GM12878 (cell line): ENCODE data around the gene SGSH. TPM values are rescaled to one million over a fixed set of nuclear protein-coding genes. Genes with fewer than 3 reads are reported as not detected.

ENCODE experiments used
- ATAC-seq: fragments of 200-7000 bp; cut with Tn5 transposase; 3 replicates; pipeline ENCODE4 v1.9.1; 2020; ENCODE audit warnings: mild to moderate bottlenecking, moderate library complexity
- BruUV-seq: library from RNA; stranded (reverse); fragments of 400-500 nt; replicated peaks from 2 replicates; lab custom pipeline; 2021; lab: Mats Ljungman, UMichigan
- CTCF ChIA-PET: fragments of 300-600 bp; sonication (Branson Sonifier 250); formaldehyde crosslinking; extraction: SDS; loops from one replicate; lab custom pipeline; 2021; ENCODE audit warnings: inconsistent platforms; lab: Yijun Ruan, JAX
- POLR2A ChIA-PET: fragments of 350-600 bp; formaldehyde crosslinking; extraction: SDS; loops from one replicate; lab custom pipeline; 2021; ENCODE audit warnings: inconsistent platforms; lab: Charles Lee
- RAD21 ChIA-PET: fragments of 300-600 bp; sonication (Branson Sonifier 250); formaldehyde crosslinking; loops from one replicate; lab custom pipeline; 2023; ENCODE audit warnings: antibody characterized with exemption; ENCODE audit not compliant: unreplicated experiment; lab: Charles Lee
- SMC1A ChIA-PET: fragments of 300-600 bp; sonication (Branson Sonifier 250); formaldehyde crosslinking; loops from one replicate; lab custom pipeline; 2023; ENCODE audit not compliant: unreplicated experiment, uncharacterized antibody; lab: Charles Lee
- DNase-seq: peaks from one replicate; pipeline ENCODE4 v3.0.0-alpha.2; 2011; ENCODE audit warnings: low read depth, low spot score
- FAIRE-seq: peaks from 3 replicates; lab custom pipeline; 2011; peaks lifted over from hg19 to GRCh38; lab: Jason Lieb, UNC
- H2AFZ ChIP-seq: 2 replicates; pipeline ENCODE4 v1.6.0; 2011; ENCODE audit warnings: low read depth, low read length, control low read depth; ENCODE audit not compliant: control insufficient read depth
- H3K27ac ChIP-seq: 2 replicates; pipeline ENCODE4 v1.5.1; 2011; ENCODE audit warnings: control low read depth; ENCODE audit not compliant: control insufficient read depth, insufficient read depth
- H3K27me3 ChIP-seq, 2 experiments: replicated peaks in 1 of 2; 2 replicates each; pipeline versions ENCODE4 v1.6.0 to v1.6.1; 2011; ENCODE audit warnings: low read length in 1 of 2; ENCODE audit not compliant: control insufficient read depth in 2 of 2, insufficient read depth in 2 of 2
- H3K36me3 ChIP-seq, 2 experiments: 2 replicates each; pipeline ENCODE4 v1.5.1; 2011; ENCODE audit warnings: low read length in 1 of 2; ENCODE audit not compliant: control insufficient read depth in 2 of 2, insufficient read depth in 2 of 2
- H3K4me1 ChIP-seq: 2 replicates; pipeline ENCODE4 v1.6.1; 2011; ENCODE audit warnings: mild to moderate bottlenecking, low read length, moderate library complexity, mixed read lengths; ENCODE audit not compliant: control insufficient read depth, insufficient read depth
- H3K4me2 ChIP-seq: 2 replicates; pipeline ENCODE4 v1.6.0; 2011; ENCODE audit warnings: control low read depth; ENCODE audit not compliant: control insufficient read depth, insufficient read depth
- H3K4me3 ChIP-seq: fragments of 200-600 bp; sonication (generic); 2 replicates; pipeline ENCODE4 v1.5.1; 2016
- H3K79me2 ChIP-seq: 2 replicates; pipeline ENCODE4 v1.6.0; 2011; ENCODE audit warnings: low read length; ENCODE audit not compliant: control insufficient read depth, insufficient read depth
- H3K9ac ChIP-seq: 2 replicates; pipeline ENCODE4 v1.8.0; 2011; ENCODE audit warnings: low read length, control low read depth, mixed read lengths; ENCODE audit not compliant: control insufficient read depth, insufficient read depth
- H3K9me3 ChIP-seq: replicated peaks from 3 replicates; pipeline ENCODE4 v1.5.1; 2011; ENCODE audit warnings: mild to moderate bottlenecking, low read length; ENCODE audit not compliant: control insufficient read depth, insufficient read depth
- H4K20me1 ChIP-seq: 2 replicates; pipeline ENCODE4 v1.6.0; 2011; ENCODE audit not compliant: control insufficient read depth, insufficient read depth
- ATF7 ChIP-seq: fragments of 450-650 bp; IDR thresholded peaks from 2 replicates; pipeline ENCODE4 v1.6.1; 2016; ENCODE audit warnings: low read depth, mild to moderate bottlenecking
- E2F8 ChIP-seq: fragments of 450-650 bp; IDR thresholded peaks from 2 replicates; pipeline ENCODE4 v1.6.1; 2018; ENCODE audit warnings: mild to moderate bottlenecking, low read depth, moderate library complexity; ENCODE audit not compliant: partially characterized antibody
- FOXK2 ChIP-seq: fragments of 450-650 bp; IDR thresholded peaks from 2 replicates; pipeline ENCODE4 v1.6.1; 2017; ENCODE audit warnings: mild to moderate bottlenecking, moderate library complexity
- KDM1A ChIP-seq: fragments of 200-600 bp; sonication (generic); IDR thresholded peaks from 2 replicates; pipeline ENCODE4 v1.6.1; 2016; ENCODE audit warnings: borderline replicate concordance
- MEF2A ChIP-seq: IDR thresholded peaks from 2 replicates; pipeline ENCODE4 v1.6.1; 2011; ENCODE audit warnings: low read depth, mild to moderate bottlenecking, low read length, moderate library complexity; ENCODE audit not compliant: insufficient read depth
- MTA3 ChIP-seq: IDR thresholded peaks from 2 replicates; pipeline ENCODE4 v1.6.1; 2012; ENCODE audit warnings: low read length, inconsistent platforms, borderline replicate concordance
- RAD21 ChIP-seq: IDR thresholded peaks from 2 replicates; pipeline ENCODE4 v1.6.1; 2011; ENCODE audit warnings: mild to moderate bottlenecking, low read depth, low read length, moderate library complexity; ENCODE audit not compliant: insufficient read depth
- SUPT20H ChIP-seq: IDR thresholded peaks from 2 replicates; pipeline ENCODE4 v1.6.1; 2011; ENCODE audit warnings: low read depth, mild to moderate bottlenecking, low read length, moderate library complexity, borderline replicate concordance; ENCODE audit not compliant: control insufficient read depth
- TCF7 ChIP-seq: IDR thresholded peaks from 2 replicates; pipeline ENCODE4 v1.6.1; 2014; ENCODE audit warnings: antibody characterized with exemption, borderline replicate concordance
- USF1 ChIP-seq: IDR thresholded peaks from 2 replicates; pipeline ENCODE4 v1.6.1; 2011; ENCODE audit warnings: borderline replicate concordance, low read depth, mild to moderate bottlenecking, moderate library complexity, mixed read lengths, low read length; ENCODE audit not compliant: insufficient read depth; ENCODE audit errors: extremely low read length
- WRNIP1 ChIP-seq: IDR thresholded peaks from 2 replicates; pipeline ENCODE4 v1.6.1; 2011; ENCODE audit warnings: low read depth, low read length, improper control_type of control experiment, borderline replicate concordance
- YBX1 ChIP-seq: fragments of 450-650 bp; IDR thresholded peaks from 2 replicates; pipeline ENCODE4 v1.6.1; 2016; ENCODE audit warnings: antibody characterized with exemption
- YY1 ChIP-seq: IDR thresholded peaks from 2 replicates; pipeline ENCODE4 v1.6.1; 2011; ENCODE audit warnings: low read depth, mild to moderate bottlenecking, low read length
- ZNF207 ChIP-seq: fragments of 450-650 bp; IDR thresholded peaks from 2 replicates; pipeline ENCODE4 v1.6.1; 2014; ENCODE audit warnings: antibody characterized with exemption, mild to moderate bottlenecking, borderline replicate concordance
- ZNF217 ChIP-seq: fragments of 450-650 bp; IDR thresholded peaks from 2 replicates; pipeline ENCODE4 v1.6.1; 2017; ENCODE audit warnings: antibody characterized with exemption, mild to moderate bottlenecking
- ZNF24 ChIP-seq: fragments of 450-650 bp; IDR thresholded peaks from 2 replicates; pipeline ENCODE4 v1.6.1; 2017; ENCODE audit warnings: antibody characterized with exemption, mild to moderate bottlenecking
- ZNF592 ChIP-seq: fragments of 450-650 bp; IDR thresholded peaks from 2 replicates; pipeline ENCODE4 v1.6.1; 2017; ENCODE audit warnings: mild to moderate bottlenecking, moderate library complexity
- WGBS: methylation state at CpG from one replicate; pipeline ENCODE4 v1.1.6; 2016; ENCODE audit warnings: low lambda C conversion rate; ENCODE audit not compliant: insufficient replicate concordance, insufficient coverage; ENCODE audit errors: missing lambda C conversion rate; 5-methylcytosine and 5-hydroxymethylcytosine counted together
- in situ Hi-C: fragments of 300-500 bp; cut with MboI; formaldehyde crosslinking; loops from 9 replicates; pipeline ENCODE4 v1.14.3; 2018; ENCODE audit warnings: mixed read lengths
- intact Hi-C: fragments of 100-400 bp; cut with micrococcal nuclease; formaldehyde crosslinking; loops from one replicate; pipeline ENCODE4 v1.14.2; 2022; ENCODE audit not compliant: unreplicated experiment
- polyA plus RNA-seq, 11 experiments: library from polyadenylated mRNA; depleted of rRNA in 4 of 11; unstranded in 6 of 11; stranded (reverse) in 5 of 11; fragments of >200 nt; fragmentation: Nextera tagmentation in 4 of 11; fragmentation: Illumina TruSeq in 1 of 11; extraction: Ambion mirVana in 4 of 11; extraction: Trizol in 1 of 11; gene quantifications; 1 replicate in 1 of 11; 2 replicates in 10 of 11; pipeline versions ENCODE4 v1.2.1 to v1.2.3, GENCODE V29; 2011 to 2016; ENCODE audit warnings: inconsistent platforms in 2 of 11, missing spikeins in 2 of 11, low read depth in 1 of 11
- total RNA-seq, 4 experiments: library from RNA; depleted of rRNA in 3 of 4; stranded (reverse); fragments of >200 nt in 3 of 4; fragmentation: Illumina TruSeq in 1 of 4; extraction: Trizol in 1 of 4; gene quantifications; 2 replicates each; pipeline versions ENCODE4 v1.2.1 to v1.2.3, GENCODE V29; 2013 to 2021

Gene SGSH
- total and polyA plus RNA-seq, 10 of the 15 experiments (the other 5 are each of a cell fraction or from before 2014, with no cell fraction given): 0.13 to 17.2 (median 6.0) TPM

- TF ChIP-seq ZNF592 (no peak), MTA3 (no peak), FOXK2 (no peak)
- TF ChIP-seq, all 136 proteins: peak for 0
Measured at GRCh38 chr17:80187515-80187941, 32.6 kb downstream of the SGSH start (continued).

- ChIA-PET CTCF (interaction anchor here (2.0 kb wide), 1 partner anchor 9 kb away, joined by 5 read pairs; no protein-coding TSS in a partner anchor), RAD21 (no interaction called here), SMC1A (no interaction called here), POLR2A (no interaction called here)
- Histone ChIP-seq H3K36me3 (no peaks in the 10 kb centered on the region), H3K9ac (no peak overlapping the region), H3K9me3 (no peaks in the 10 kb centered on the region), H3K4me3 (no peak overlapping the region), H3K79me2 (no peaks in the 10 kb centered on the region), H3K4me1 (no peaks in the 10 kb centered on the region), H4K20me1 (no peaks in the 10 kb centered on the region), H3K27me3 (no peaks in the 10 kb centered on the region; a peak in 2 of 4 replicates), H2AFZ (no peak overlapping the region), H3K27ac (no peak overlapping the region), H3K4me2 (no peak overlapping the region)
- intact Hi-C loops (no loop called here), in situ Hi-C loops (no loop called here)
- FAIRE-seq: no peak
- no TSS peak for BruUV-seq
- ATAC-seq: no peak
- 58% methylated on average over 16 of the region's 16 CpGs for WGBS
- no peak for DNase-seq
- TF ChIP-seq ATF7: no peak
- TF ChIP-seq ZNF207: no peak
- TF ChIP-seq KDM1A: no peak
- TF ChIP-seq ZNF217: no peak
- TF ChIP-seq TCF7: no peak
- TF ChIP-seq SUPT20H: no peak
- TF ChIP-seq WRNIP1: no peak
- no peak for TF ChIP-seq E2F8
- TF ChIP-seq ZNF24: no peak
- no peak for TF ChIP-seq YBX1
- TF ChIP-seq YY1: no peak
- no peak for TF ChIP-seq MEF2A
- TF ChIP-seq RAD21: no peak
- TF ChIP-seq USF1: no peak
Measured at GRCh38 chr17:80187090-80187489, 33.0 kb downstream of the SGSH start.
